Astrocyte (in vitro differentiated cells and primary cell): ENCODE measurements around the gene RXFP1.

Experiments used
- EZH2 ChIP-seq: IDR thresholded peaks from 2 replicates; pipeline ENCODE4 v1.6.1; 2012; ENCODE audit warnings: mild to moderate bottlenecking, low read length, inconsistent platforms; ENCODE audit not compliant: insufficient read depth
- TF ChIP-seq, protein P1 (sequence below): IDR thresholded peaks from 2 replicates; pipeline ENCODE4 v1.5.1; 2011; ENCODE audit warnings: low read depth, mild to moderate bottlenecking, inconsistent platforms, low read length, moderate library complexity; ENCODE audit not compliant: insufficient read depth

- TF ChIP-seq, protein P1, sequence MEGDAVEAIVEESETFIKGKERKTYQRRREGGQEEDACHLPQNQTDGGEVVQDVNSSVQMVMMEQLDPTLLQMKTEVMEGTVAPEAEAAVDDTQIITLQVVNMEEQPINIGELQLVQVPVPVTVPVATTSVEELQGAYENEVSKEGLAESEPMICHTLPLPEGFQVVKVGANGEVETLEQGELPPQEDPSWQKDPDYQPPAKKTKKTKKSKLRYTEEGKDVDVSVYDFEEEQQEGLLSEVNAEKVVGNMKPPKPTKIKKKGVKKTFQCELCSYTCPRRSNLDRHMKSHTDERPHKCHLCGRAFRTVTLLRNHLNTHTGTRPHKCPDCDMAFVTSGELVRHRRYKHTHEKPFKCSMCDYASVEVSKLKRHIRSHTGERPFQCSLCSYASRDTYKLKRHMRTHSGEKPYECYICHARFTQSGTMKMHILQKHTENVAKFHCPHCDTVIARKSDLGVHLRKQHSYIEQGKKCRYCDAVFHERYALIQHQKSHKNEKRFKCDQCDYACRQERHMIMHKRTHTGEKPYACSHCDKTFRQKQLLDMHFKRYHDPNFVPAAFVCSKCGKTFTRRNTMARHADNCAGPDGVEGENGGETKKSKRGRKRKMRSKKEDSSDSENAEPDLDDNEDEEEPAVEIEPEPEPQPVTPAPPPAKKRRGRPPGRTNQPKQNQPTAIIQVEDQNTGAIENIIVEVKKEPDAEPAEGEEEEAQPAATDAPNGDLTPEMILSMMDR = no peak
- TF ChIP-seq EZH2 = no peak
These were observed 167.1 kb downstream of the RXFP1 start for GRCh38 chr4:158688813-158689212.
